SK-N-SH (cell line): ENCODE results near the gene ARHGAP11A.

Experiments
- CHD2 ChIP-seq: fragments of 150-350 bp; IDR thresholded peaks from 2 replicates; pipeline ENCODE4 v1.6.1; 2018; ENCODE audit warnings: low read length; ENCODE audit not compliant: partially characterized antibody
- CTCF ChIP-seq: fragments of 200-600 bp; sonication (generic); IDR thresholded peaks from 2 replicates; pipeline ENCODE4 v1.6.1; 2017; ENCODE audit warnings: antibody characterized with exemption, mild to moderate bottlenecking, moderate library complexity
- MXI1 ChIP-seq: IDR thresholded peaks from 2 replicates; pipeline ENCODE4 v1.6.1; 2012; ENCODE audit warnings: mild to moderate bottlenecking, low read depth, low read length, improper control_type of control experiment
- NRF1 ChIP-seq: IDR thresholded peaks from 2 replicates; pipeline ENCODE4 v1.6.1; 2012; ENCODE audit warnings: low read depth, mild to moderate bottlenecking, low read length
- POLR2AphosphoS5 ChIP-seq: IDR thresholded peaks from 2 replicates; pipeline ENCODE4 v1.6.1; 2012; ENCODE audit warnings: low read depth, low read length
- REST ChIP-seq: IDR thresholded peaks from 2 replicates; pipeline ENCODE4 v1.6.1; 2012; ENCODE audit warnings: mild to moderate bottlenecking, low read depth, low read length, moderate library complexity
- RFX5 ChIP-seq: IDR thresholded peaks from 2 replicates; pipeline ENCODE4 v1.6.1; 2012; ENCODE audit warnings: mild to moderate bottlenecking, improper control_type of control experiment, low read length
- SMC3 ChIP-seq: IDR thresholded peaks from 2 replicates; pipeline ENCODE4 v1.6.1; 2012; ENCODE audit warnings: low read depth, low read length, improper control_type of control experiment
- TAF1 ChIP-seq: IDR thresholded peaks from 2 replicates; pipeline ENCODE4 v1.6.1; 2012; ENCODE audit warnings: low read depth, mild to moderate bottlenecking, low read length, moderate library complexity, borderline replicate concordance
- YY1 ChIP-seq: IDR thresholded peaks from 2 replicates; pipeline ENCODE4 v1.4.0; 2012; ENCODE audit warnings: low read depth, mild to moderate bottlenecking
- TF ChIP-seq, protein P1 (sequence below): IDR thresholded peaks from 2 replicates; pipeline ENCODE4 v1.4.0; 2012; ENCODE audit warnings: low read depth
- TF ChIP-seq, protein P2 (sequence below): IDR thresholded peaks from 2 replicates; pipeline ENCODE4 v1.4.0; 2012; ENCODE audit warnings: low read depth, borderline replicate concordance

- TF ChIP-seq SMC3: no peak
- TF ChIP-seq CTCF: no peak
- TF ChIP-seq POLR2AphosphoS5: no peak
- no peak for TF ChIP-seq YY1
- TF ChIP-seq CHD2: no peak
- TF ChIP-seq NRF1: no peak
- no peak for TF ChIP-seq MXI1
- TF ChIP-seq REST: no peak
- TF ChIP-seq, protein P1, sequence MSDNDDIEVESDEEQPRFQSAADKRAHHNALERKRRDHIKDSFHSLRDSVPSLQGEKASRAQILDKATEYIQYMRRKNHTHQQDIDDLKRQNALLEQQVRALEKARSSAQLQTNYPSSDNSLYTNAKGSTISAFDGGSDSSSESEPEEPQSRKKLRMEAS: no peak
- no peak for TF ChIP-seq RFX5
- TF ChIP-seq, protein P2, sequence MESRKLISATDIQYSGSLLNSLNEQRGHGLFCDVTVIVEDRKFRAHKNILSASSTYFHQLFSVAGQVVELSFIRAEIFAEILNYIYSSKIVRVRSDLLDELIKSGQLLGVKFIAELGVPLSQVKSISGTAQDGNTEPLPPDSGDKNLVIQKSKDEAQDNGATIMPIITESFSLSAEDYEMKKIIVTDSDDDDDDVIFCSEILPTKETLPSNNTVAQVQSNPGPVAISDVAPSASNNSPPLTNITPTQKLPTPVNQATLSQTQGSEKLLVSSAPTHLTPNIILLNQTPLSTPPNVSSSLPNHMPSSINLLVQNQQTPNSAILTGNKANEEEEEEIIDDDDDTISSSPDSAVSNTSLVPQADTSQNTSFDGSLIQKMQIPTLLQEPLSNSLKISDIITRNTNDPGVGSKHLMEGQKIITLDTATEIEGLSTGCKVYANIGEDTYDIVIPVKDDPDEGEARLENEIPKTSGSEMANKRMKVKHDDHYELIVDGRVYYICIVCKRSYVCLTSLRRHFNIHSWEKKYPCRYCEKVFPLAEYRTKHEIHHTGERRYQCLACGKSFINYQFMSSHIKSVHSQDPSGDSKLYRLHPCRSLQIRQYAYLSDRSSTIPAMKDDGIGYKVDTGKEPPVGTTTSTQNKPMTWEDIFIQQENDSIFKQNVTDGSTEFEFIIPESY: no peak
- TF ChIP-seq TAF1: no peak
Observed at GRCh38 chr15:32682977-32683630, 67.8 kb downstream of the ARHGAP11A start.
